HG02571 (cell line): Measurements from ENCODE around the gene VTI1B.
A peak's percentile ranks its signal among the peaks of the same experiment; 100 is the strongest.
"Not testable (repeated sequence)": the region's sequence is repeated elsewhere in the genome, so short reads cannot be mapped to it uniquely, and the experiment has no call there.

Source experiments
- ATAC-seq: cut with Tn5 transposase; IDR thresholded peaks from one replicate; pipeline ENCODE4 v1.9.1; 2021; ENCODE audit warnings: mild to moderate bottlenecking, moderate library complexity; ENCODE audit not compliant: unreplicated experiment

Gene VTI1B

DNA sequence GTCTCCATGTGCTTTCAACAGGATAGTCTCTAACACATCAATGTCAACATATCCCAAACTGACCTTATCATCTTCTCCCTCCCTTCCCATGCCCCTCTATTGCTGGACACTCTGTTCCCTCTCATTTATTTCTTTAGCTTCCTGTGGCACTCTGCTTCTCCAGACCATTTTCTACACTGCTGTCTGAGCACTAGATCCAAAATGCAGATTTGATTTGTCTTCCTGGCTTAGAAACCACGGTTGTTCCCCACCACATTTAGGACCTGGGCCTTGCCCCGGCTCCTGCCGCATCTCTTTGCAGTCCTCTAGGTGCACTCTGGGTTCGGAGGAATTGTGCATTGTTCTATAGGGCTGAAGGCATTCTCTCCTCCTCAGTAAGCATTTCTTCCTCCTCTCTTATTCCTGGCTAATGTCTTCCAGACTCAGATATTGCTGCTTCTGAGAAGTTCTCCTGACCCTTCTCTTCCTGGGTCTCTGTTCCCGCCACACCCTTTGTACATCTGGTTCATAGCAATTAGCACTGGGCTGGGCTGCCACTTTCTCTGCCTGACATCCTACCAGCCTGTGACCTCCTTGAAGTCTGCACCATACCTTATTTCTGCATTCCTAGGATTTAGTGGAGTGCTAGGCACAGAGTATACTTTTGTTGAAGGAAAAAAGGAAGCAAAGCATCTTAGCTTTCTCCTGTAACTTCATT lies 40.8 kb downstream of the VTI1B start:
- ATAC-seq = no peak

DNA sequence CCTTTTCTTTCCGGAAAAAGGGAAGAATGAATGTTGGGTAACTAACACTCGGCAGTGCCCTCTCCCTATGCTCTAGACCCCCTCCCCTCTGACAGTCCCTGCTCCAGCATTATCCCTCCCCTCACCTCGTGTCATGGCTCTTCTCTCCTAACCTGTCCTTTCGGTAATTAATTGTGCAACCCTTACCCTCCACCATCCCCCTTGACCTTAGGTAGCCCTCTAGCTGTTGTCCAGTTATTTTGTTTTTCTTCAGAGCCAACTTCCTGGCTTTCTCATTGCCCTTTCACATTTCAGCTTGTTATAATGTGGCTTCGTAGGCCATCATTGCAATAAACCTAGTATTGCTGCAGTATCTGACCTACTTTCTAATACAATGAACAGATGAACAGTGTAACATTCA lies 43.5 kb downstream of the VTI1B start:
- no peak for ATAC-seq

DNA sequence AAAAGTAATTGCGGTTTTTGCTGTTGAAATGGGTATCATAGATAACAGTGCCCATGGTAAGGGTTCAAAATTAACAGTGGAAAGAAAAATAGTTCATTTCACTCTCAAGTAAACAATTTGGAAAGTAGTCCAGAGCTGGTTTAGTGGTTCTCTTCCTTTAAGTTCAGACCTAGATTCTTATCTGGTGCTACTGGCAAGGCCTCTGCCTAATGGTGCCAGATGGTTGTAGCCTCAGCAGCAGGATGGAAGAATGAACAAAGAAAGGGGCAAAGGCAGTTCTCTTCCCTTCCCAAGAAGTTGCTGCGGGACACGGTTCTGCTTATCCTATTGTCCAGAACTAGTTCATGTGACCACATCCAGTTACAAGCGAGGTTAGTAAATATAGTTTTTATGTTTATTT lies 44.2 kb downstream of the VTI1B start:
- ATAC-seq = no peak

DNA sequence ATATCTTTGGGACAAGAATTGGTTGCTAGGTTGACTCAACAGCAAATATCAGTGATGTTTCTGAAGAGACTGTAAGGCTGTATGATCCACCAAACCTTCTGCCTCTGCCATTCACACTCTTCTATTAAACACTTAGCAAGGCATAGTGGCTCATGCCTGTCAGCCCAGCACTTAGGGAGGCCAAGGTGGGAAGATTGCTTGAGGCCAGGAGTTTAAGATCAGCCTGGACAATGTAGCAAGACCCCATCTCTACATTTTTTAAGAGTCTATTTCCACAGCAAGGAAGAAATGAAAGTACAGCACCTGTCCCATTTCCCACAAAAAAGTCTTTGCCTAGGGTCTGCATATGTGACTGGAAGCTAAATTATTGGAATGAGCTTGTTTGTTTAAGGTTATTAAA lies 46.9 kb downstream of the VTI1B start:
- ATAC-seq = no peak

DNA sequence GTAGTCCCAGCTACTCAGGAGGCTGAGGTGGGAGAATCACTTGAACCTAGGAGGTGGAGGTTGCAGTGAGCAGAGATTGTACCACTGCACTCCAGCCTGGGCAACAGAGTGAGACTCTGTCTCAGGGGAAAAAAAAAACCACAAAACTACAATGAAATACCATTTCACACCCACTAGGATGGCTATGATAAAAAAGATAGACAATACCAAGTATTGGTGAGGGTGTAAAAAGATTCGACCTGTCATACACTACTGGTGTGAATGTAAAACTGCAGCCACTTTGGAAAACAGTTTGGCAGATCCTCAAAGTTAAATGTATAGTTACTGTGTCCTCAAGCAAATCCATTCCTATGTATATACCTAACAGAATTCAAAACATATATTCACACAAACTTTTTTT lies 48.3 kb downstream of the VTI1B start:
- ATAC-seq = not testable (repeated sequence)

DNA sequence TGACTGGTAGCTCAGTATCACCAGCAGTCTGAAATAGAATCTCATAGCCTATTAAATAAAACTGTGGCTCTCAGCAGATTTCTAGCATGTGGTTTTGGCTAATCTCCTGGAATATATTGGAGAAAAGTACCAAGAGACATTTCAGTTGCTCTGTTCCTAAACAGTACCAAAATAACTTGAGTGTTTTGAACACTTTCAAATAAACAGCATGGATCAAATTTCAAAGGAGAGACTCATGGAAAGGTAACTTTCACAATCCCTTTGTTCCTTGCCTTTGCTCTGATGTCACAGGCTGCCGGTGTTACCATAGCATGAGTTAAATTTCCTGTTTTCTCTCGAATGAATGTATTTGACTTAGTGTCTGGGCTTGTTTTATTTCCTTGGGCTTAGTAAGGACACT lies 51.3 kb downstream of the VTI1B start:
- no peak for ATAC-seq

DNA sequence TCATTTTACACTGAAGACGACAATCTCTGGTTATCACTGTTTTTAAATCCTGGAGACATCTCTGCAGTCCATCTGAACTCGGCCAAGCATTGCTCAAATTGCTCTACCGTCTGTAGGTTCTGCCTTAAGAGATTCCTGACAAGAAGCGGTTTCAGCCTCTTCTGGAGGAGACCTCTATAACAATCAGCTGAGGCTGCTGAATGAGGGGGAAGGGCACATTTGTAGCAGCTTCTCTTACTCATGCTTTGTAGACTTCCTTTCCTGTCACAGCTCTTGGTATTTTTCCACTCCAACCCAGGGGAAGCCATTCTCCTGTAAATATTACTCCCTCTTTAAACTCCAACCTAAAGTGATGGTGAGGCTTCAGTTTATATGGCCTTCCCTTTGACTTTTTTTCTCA lies 51.8 kb downstream of the VTI1B start:
- no peak for ATAC-seq

DNA sequence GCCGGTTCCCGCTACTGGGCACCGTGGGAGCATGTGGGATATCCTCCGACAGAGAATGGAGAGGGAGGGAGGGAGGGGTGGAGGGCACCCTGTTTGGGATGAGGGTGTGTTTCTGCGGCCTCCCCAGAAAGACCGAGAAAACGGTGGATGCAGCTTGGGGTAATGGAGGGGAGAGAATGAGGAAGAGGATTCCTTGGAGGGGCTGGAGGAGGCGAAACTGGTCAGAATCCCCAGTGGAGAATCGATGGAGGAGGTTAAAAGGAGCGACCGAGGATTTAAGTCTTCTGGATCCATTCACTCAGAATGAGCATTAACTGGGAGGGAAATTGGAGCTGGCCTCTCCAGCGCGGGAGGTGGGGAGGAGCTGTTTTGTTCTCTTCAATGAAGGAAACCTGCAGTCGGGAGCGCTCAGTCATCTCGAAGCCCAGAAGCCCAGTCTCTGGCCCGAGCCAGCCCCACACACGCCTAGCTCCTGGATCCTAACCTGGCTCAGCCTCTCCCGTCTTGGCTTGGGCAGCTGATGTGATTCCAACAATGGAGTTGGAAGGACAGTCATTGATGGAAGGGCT lies 54.1 kb downstream of the VTI1B start:
- no peak for ATAC-seq

DNA sequence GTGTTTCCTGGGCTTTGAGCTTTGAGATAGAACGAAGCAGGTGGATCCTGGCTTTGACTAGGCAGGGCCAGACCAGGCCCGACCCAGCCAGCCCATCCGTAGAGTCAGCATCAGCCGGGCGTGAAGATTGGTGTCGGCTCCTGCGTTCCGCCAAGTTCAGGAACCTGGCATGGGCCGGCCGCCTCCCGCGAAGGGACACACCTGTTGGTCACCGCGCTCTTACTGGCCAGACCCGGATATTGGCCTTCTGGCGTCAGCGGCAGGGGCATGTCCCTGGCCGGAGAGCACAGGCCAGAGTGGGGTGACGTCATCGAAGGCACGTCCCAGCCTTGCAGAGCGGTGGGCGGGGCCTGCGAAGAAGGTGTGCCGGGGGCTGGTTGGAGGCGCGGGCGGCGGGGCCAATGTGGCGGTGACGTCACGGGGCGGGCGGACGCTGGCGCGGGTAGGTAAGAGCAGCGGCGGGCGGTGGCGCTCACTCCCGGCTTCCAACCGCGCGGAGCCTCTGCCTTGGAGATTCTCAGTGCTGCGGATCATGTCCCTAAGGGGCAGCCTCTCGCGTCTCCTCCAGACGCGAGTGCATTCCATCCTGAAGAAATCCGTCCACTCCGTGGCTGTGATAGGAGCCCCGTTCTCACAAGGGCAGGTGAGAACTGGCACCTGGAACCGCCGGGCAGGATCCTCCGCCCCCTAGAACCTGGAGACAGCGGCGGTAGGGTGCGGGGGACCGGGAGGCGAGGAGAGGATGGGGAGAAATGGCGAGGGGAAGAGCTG lies 54.8 kb downstream of the VTI1B start, which contains the start of gene ARG2:
Gene ARG2, plus strand, starts transcription at position 475 of the 771 bp plus-strand sequence. Its CDS starts 58 bp downstream, at position 533.
- peak; percentile 95 for ATAC-seq

DNA sequence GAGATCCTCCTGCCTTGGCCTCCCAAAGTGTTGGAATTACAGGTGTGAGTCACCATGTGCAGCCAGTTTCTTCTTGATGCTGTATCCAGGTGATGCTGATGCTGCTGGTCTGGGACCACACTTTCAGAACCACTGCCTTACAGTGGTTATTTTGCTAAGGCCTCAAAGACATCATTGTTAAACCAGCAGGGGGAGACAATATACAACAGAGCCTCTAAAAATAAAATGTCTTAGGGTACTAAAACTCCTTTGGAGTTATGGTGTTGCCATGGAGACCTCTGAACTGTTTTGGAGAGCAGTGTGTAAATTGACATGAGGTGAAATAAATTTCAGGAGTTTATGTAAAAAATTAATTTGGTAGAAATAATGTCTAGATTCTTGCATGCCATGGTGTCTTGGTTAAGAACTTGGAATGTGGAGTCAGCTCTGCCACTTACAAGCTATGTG lies 55.8 kb downstream of the VTI1B start:
- no peak for ATAC-seq

DNA sequence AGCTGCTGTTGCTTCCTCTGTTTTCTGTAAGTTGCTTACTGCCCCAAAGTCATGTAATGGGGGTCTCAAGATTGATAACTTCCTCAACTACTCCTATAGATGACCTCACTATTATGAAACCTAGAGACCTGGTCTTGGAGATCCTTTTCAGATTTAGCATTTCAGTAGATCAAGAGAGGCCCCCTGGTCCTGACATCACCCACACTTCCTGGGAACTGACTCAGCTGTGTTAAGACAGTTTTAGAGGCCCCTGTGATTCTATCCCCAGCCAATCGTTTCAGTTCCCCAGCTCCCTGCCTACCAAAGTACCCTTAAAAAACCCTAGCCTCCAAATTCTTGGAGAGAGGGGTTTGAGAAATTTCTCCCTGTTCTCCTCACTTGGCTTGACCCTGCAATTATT lies 63.9 kb downstream of the VTI1B start:
- ATAC-seq = no peak

DNA sequence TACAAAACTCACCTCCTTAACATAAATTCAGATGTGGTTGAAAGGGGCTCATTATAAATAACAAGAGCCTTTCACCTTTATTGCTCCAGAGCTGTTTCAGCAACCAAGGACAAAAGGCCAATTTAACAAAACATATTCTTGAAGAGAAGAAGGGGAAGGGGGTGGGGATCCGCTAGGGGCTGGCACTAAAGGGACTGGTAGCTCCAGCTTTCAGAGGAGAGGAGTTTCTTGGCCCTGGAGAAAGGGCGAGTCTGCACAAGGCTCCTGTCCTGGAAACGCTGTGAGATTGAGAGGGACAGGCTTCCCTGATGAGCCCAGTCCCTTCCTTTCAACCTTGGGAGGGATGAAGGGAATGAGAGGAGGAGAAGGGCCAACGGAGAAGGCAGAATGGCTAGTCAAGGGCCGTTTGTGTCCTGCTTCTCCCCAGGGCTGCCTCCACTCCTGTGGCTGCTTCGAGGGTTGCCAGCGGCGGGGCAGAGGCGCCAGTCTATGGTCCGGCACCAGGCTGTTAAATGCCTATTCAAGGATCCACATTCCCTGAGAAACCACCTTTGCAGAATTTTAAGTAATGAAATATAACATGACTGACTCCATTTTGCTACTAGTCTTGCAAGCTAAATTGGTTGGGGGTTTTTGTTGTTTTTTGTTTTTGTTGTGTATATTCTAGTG lies 64.7 kb downstream of the VTI1B start:
- ATAC-seq = no peak

DNA sequence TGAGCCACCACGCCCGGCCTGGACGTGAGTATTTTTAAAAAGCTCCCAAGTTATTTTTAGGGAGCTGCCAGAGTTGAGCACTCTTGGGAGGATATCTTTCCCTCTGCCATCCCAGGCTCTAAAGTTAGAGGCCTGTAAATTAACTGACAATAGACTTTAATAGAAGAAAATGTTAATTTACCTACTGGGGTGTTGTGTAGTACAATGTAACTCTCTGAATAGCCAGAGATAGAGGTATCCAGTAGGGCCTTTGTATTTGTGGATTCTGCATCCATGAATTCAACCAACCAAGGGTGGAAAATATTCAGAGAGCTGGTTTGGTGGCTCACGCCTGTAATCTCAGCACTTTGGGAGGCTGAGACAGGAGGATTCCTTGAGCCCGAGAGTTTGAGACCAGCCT lies 66.8 kb downstream of the VTI1B start:
- no peak for ATAC-seq

DNA sequence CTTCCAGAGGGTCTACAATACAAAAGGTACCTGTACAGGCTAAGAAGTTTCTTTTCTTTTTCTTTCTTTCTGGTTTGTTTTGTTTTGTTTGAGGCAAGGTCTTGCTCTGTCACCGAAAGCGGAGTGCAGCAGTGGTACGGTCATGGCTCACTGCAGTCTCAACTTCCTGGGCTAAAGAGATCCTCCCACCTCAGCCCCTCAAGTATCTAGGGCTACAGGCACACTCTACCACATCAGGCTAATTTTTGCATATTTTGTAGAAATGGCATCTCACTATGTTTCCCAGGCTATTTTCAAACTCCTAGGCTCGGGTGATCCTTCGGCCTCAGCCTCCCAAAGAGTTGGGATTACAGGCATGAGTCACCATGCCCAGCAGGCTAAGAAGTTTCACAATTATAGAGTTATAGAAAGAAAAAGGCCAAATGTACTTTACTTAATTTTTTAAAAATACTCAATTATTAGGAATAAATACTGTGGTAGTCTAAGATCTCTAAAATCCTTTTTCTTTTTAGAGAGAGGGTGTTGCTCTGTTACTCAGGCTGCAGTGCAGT lies 71.4 kb downstream of the VTI1B start:
- no peak for ATAC-seq

DNA sequence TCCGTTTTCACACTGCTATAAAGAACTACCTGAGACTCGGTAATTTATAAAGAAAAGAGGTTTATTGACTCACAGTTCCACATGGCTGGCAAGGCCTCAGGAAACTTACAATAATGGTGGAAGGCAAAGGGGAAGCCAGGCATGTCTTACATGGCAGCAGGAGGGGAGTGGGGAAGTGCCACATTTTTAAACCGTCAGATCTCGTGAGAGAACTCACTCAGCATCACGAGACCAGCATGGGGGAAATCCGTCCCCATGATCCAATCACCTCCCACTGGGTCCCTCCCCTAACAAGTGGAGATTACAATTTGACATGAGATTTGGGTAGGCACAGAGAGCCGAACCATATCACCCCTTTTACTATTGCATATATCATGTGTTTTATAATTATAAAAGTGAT lies 72.4 kb downstream of the VTI1B start:
- no peak for ATAC-seq

DNA sequence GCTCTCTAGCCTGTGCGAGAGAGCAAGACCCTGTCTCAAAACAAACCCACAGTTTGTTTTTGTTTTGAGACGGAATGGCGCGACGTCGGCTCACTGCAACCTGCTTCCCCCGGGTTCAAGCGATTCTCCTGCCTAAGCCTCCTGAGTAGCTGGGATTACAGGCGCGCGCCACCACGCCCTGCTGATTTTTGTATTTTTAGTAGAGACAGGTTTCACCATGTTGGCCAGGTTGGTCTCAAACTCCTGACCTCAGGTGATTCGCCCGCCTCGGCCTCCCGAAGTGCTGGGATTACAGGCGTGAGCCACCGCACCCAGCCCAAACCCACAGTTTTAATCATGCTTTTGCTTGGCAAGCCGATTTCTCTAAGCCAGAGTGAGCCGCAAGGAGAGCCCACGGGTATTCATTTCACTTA lies 73.9 kb downstream of the VTI1B start:
- not testable (repeated sequence) for ATAC-seq

DNA sequence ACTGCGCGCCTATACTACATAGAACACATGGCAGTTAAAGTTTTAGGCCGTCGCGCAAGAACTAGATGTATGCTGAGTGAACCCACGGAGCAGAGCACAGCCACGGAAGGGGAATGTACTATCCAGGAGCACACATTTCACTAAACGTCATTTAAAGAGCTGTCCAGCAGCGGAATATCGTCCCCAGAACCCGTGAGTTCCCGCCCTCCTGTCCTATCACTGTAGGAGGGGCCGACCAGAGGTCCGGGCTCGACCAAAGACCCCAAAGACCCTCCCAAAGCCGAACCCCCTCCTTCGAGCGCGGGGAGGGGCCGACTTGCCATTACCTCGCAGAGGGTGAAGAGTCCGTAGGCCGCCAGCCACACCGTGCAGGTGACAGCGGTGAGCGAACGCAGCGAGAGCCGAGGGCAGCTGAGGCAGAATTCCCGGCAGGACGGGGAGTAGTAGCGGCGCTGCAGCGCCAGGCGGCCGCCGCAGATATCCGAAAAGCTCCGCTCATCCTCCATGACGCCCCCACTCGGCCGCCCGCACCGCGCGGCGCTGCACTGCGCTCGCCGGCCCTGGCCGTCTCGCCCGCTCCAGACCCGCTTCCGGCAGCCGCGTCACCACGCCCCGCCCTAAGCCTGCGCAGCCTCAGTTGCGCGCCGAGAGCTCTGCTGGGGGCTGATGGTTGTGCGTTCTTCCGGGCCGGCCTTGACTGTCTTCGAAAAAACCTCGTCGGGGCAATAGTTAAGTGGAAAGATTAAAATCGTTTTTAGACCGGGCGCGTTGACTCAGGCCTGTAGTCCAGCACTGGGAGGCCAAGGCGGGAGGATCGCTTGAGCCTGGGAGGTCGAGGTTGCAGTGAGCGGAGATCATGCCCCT lies 74.5 kb downstream of the VTI1B start, which contains the start of gene PIGH:
Gene PIGH, minus strand, starts transcription at position 571 of the 864 bp plus-strand sequence. Its CDS starts 65 bp downstream, at position 506.
- peak; percentile 96 for ATAC-seq
